Fibroblast of lung (primary cell): ENCODE results near the gene LRP2BP. TPM values are rescaled to one million over a fixed set of nuclear protein-coding genes. Genes with fewer than 3 reads are reported as not detected.

Experiments used
- DNase-seq, 2 donors: peaks; one replicate each; pipeline versions ENCODE4 v3.0.0 to v3.0.0-alpha.2; 2010; ENCODE audit warnings: low read depth in 2 of 2
- H2AFZ ChIP-seq: 2 replicates; pipeline ENCODE4 v1.5.1; 2012; ENCODE audit warnings: low read length, control low read depth, inconsistent platforms
- H3K27ac ChIP-seq: 2 replicates; pipeline ENCODE4 v1.5.1; 2011; ENCODE audit warnings: low read length, control low read depth; ENCODE audit not compliant: insufficient read depth
- H3K27me3 ChIP-seq: 2 replicates; pipeline ENCODE4 v1.5.1; 2011; ENCODE audit warnings: mild to moderate bottlenecking, low read length; ENCODE audit not compliant: control insufficient read depth, insufficient read depth
- H3K36me3 ChIP-seq: 2 replicates; pipeline ENCODE4 v1.5.1; 2011; ENCODE audit warnings: low read length; ENCODE audit not compliant: control insufficient read depth, insufficient read depth
- H3K4me1 ChIP-seq: 2 replicates; pipeline ENCODE4 v1.5.1; 2011; ENCODE audit warnings: low read length; ENCODE audit not compliant: control insufficient read depth, insufficient read depth; ENCODE audit errors: extremely low read depth
- H3K4me2 ChIP-seq: 2 replicates; pipeline ENCODE4 v1.5.1; 2011; ENCODE audit warnings: low read length, control low read depth; ENCODE audit not compliant: insufficient read depth; ENCODE audit errors: extremely low read depth
- H3K4me3 ChIP-seq, 4 experiments: fragments of 200-600 bp in 1 of 4; sonication (generic) in 1 of 4; replicated peaks in 1 of 4; 2 replicates each; pipeline ENCODE4 v1.5.1; 2011 to 2016; ENCODE audit warnings: low read length in 4 of 4, low read depth in 3 of 4, mild to moderate bottlenecking in 3 of 4, control low read depth in 2 of 4, inconsistent platforms in 1 of 4, mixed read lengths in 1 of 4; ENCODE audit not compliant: insufficient read depth in 1 of 4; ENCODE audit errors: control extremely low read depth in 1 of 4
- H3K79me2 ChIP-seq: 2 replicates; pipeline ENCODE4 v1.5.1; 2012; ENCODE audit warnings: mild to moderate bottlenecking, low read length, inconsistent platforms; ENCODE audit not compliant: control insufficient read depth, insufficient read depth
- H3K9ac ChIP-seq: 2 replicates; pipeline ENCODE4 v1.5.1; 2011; ENCODE audit warnings: mild to moderate bottlenecking, low read length, control low read depth; ENCODE audit not compliant: insufficient read depth
- H3K9me3 ChIP-seq: 2 replicates; pipeline ENCODE4 v1.5.1; 2012; ENCODE audit warnings: low read depth, low read length; ENCODE audit not compliant: control insufficient read depth, insufficient read depth
- H4K20me1 ChIP-seq: 2 replicates; pipeline ENCODE4 v1.5.1; 2011; ENCODE audit warnings: low read length; ENCODE audit not compliant: control insufficient read depth, insufficient read depth; ENCODE audit errors: extremely low read depth
- EZH2 ChIP-seq: IDR thresholded peaks from 2 replicates; pipeline ENCODE4 v1.5.1; 2012; ENCODE audit warnings: low read length, control low read depth, mild to moderate bottlenecking; ENCODE audit errors: missing control alignments
- polyA plus RNA-seq, 2 donors: library from polyadenylated mRNA; depleted of rRNA in 1 of 2; stranded (reverse) in 1 of 2; unstranded in 1 of 2; fragments of >200 nt; gene quantifications; 2 replicates each; pipeline ENCODE4 v1.2.1, GENCODE V29; 2011 to 2012; ENCODE audit warnings: missing spikeins in 1 of 2
- total RNA-seq: library from RNA; depleted of rRNA; stranded (reverse); fragments of >200 nt; gene quantifications from 2 replicates; pipeline ENCODE4 v1.2.1, GENCODE V29; 2014
- TF ChIP-seq, protein P1 (sequence below), 2 donors: IDR thresholded peaks in 1 of 2; conservative IDR thresholded peaks in 1 of 2; 1 replicate in 1 of 2; 2 replicates in 1 of 2; pipeline ENCODE4 v1.5.1; 2011 to 2012; ENCODE audit warnings: low read length in 2 of 2, control low read depth in 1 of 2, inconsistent platforms in 1 of 2, low read depth in 1 of 2, mild to moderate bottlenecking in 1 of 2

LRP2BP gene
- total and polyA plus RNA-seq, 2 donors (not counting 1 experiment from before 2014, with no cell fraction given) = 0.03 to 0.66 TPM

GRCh38 chr4:185358514-185358913, 37.2 kb downstream of the LRP2BP start:
- no peak overlapping the region for H3K4me2 ChIP-seq

GRCh38 chr4:185357733-185358440, 37.8 kb downstream of the LRP2BP start:
- no peak overlapping the region for H2AFZ ChIP-seq
- H3K9me3 ChIP-seq = no peaks in the 10 kb centered on the region
- H3K36me3 ChIP-seq = no peaks in the 10 kb centered on the region
- H3K9ac ChIP-seq = no peak overlapping the region
- no peaks in the 10 kb centered on the region for H3K27me3 ChIP-seq
- TF ChIP-seq, protein P1, sequence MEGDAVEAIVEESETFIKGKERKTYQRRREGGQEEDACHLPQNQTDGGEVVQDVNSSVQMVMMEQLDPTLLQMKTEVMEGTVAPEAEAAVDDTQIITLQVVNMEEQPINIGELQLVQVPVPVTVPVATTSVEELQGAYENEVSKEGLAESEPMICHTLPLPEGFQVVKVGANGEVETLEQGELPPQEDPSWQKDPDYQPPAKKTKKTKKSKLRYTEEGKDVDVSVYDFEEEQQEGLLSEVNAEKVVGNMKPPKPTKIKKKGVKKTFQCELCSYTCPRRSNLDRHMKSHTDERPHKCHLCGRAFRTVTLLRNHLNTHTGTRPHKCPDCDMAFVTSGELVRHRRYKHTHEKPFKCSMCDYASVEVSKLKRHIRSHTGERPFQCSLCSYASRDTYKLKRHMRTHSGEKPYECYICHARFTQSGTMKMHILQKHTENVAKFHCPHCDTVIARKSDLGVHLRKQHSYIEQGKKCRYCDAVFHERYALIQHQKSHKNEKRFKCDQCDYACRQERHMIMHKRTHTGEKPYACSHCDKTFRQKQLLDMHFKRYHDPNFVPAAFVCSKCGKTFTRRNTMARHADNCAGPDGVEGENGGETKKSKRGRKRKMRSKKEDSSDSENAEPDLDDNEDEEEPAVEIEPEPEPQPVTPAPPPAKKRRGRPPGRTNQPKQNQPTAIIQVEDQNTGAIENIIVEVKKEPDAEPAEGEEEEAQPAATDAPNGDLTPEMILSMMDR (conservative IDR thresholded peaks at IDR 0.05 in 1 of 2, IDR thresholded peaks at IDR 0.05 in 1 of 2; ENCODE audit: low read depth in 1 of 2, low read length in 2 of 2) = no peak
- H3K4me1 ChIP-seq = peaks cover 3% of the 10 kb centered on the region
- H3K79me2 ChIP-seq = no peaks in the 10 kb centered on the region
- H3K27ac ChIP-seq = no peak overlapping the region
- H3K4me3 ChIP-seq = no peak overlapping the region
- DNase-seq = no peak
- no peak overlapping the region for H3K4me2 ChIP-seq
- H4K20me1 ChIP-seq = no peaks in the 10 kb centered on the region

More at GRCh38 chr4:185358514-185358913, 37.2 kb downstream of the LRP2BP start:
- Histone ChIP-seq H3K79me2 (no peaks in the 10 kb centered on the region), H3K9me3 (no peaks in the 10 kb centered on the region), H3K36me3 (no peaks in the 10 kb centered on the region), H4K20me1 (no peaks in the 10 kb centered on the region), H3K9ac (no peak overlapping the region), H3K4me3 (no peak overlapping the region), H3K27ac (no peak overlapping the region), H3K27me3 (no peaks in the 10 kb centered on the region), H3K4me1 (peaks cover 3% of the 10 kb centered on the region), H2AFZ (no peak overlapping the region)
- peak; percentile 51 to 91 for DNase-seq
- TF ChIP-seq, protein P1 (conservative IDR thresholded peaks at IDR 0.05 in 1 of 2, IDR thresholded peaks at IDR 0.05 in 1 of 2; ENCODE audit: low read depth in 1 of 2, low read length in 2 of 2) = no peak
- TF ChIP-seq EZH2 = no peak

DNA sequence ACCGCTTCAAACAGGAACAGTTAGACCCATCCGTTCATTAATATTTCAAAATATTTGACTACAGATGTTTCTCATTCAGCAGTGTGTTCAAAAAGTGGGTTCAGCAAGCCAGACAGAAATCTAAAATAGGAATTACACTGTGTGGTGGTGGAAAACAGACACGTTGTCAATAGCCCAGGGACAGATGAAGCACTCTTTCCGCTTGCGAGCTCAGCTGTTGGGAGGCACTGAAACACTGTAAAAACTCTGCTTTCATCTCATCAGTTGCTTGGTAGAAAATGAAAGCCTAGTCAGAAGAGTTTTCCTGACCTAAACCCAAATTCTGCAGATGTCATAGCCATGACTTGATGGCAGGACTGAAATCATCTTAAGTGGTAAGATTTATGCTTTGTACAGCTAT, 38.5 kb downstream of the LRP2BP start:
- H4K20me1 ChIP-seq = no peaks in the 10 kb centered on the region
- H3K79me2 ChIP-seq = no peaks in the 10 kb centered on the region
- H3K4me2 ChIP-seq = no peak overlapping the region
- no peak overlapping the region for H3K9ac ChIP-seq
- no peak overlapping the region for H2AFZ ChIP-seq
- peaks cover 3% of the 10 kb centered on the region for H3K4me1 ChIP-seq
- H3K27me3 ChIP-seq = no peaks in the 10 kb centered on the region
- H3K36me3 ChIP-seq = no peaks in the 10 kb centered on the region
- no peak overlapping the region for H3K27ac ChIP-seq
- H3K4me3 ChIP-seq = no peak overlapping the region
- TF ChIP-seq, protein P1 (conservative IDR thresholded peaks at IDR 0.05 in 1 of 2, IDR thresholded peaks at IDR 0.05 in 1 of 2; ENCODE audit: low read depth in 1 of 2, low read length in 2 of 2) = no peak
- no peak for TF ChIP-seq EZH2
- no peak for DNase-seq
- H3K9me3 ChIP-seq = no peaks in the 10 kb centered on the region
